ENCODE results near the gene RHNO1. TPM values are rescaled to one million over a fixed set of nuclear protein-coding genes. Genes with fewer than 3 reads are reported as not detected.
A peak's percentile ranks its signal among the peaks of the same experiment; 100 is the strongest.

Gene RHNO1
- total and polyA plus RNA-seq, 5 experiments from 2014 or later: 27.7 to 44.4 (median 36.3) TPM

- H3K4me1 Mint-ChIP-seq: peaks cover 0 to 3% (median 0%) of the 10 kb centered on the region in 4 donors
- peak overlapping the region in 1 of 10 donors; percentile 54 for H3K27ac Mint-ChIP-seq
- POLR2A ChIA-PET: interaction anchor here (0.7 kb wide), 1 partner anchor 18 kb away, joined by 3 read pairs; no protein-coding TSS in a partner anchor
- DNase-seq (no peak), ATAC-seq (no peak)
- H3K4me3 Mint-ChIP-seq: no peak overlapping the region
- H3K9me3 Mint-ChIP-seq: no peaks in the 10 kb centered on the region
- peaks cover 6 to 64% (median 19%) of the 10 kb centered on the region in 3 donors for H3K36me3 Mint-ChIP-seq
- H3K27me3 Mint-ChIP-seq: no peaks in the 10 kb centered on the region
Observed at GRCh38 chr12:2924019-2924418, 47.0 kb downstream of the RHNO1 start.

- Mint-ChIP-seq H3K36me3 (peaks cover 6 to 65% (median 18%) of the 10 kb centered on the region in 3 donors), H3K27me3 (no peaks in the 10 kb centered on the region), H3K4me3 (no peak overlapping the region), H3K4me1 (peaks cover 0 to 3% (median 0%) of the 10 kb centered on the region in 4 donors), H3K9me3 (no peaks in the 10 kb centered on the region), H3K27ac (no peak overlapping the region)
- POLR2A ChIA-PET: no interaction called here
- DNase-seq (no peak), ATAC-seq (no peak)
Observed at GRCh38 chr12:2925322-2925995, 48.4 kb downstream of the RHNO1 start.

- Mint-ChIP-seq H3K27ac (no peak overlapping the region), H3K4me3 (no peak overlapping the region), H3K36me3 (peaks cover 0 to 76% (median 20%) of the 10 kb centered on the region in 3 donors), H3K4me1 (no peaks in the 10 kb centered on the region), H3K9me3 (no peaks in the 10 kb centered on the region), H3K27me3 (no peaks in the 10 kb centered on the region)
- no peak for ATAC-seq
- DNase-seq: no peak
- POLR2A ChIA-PET: no interaction called here
Observed at GRCh38 chr12:2930865-2931264, 53.8 kb downstream of the RHNO1 start.

DNA sequence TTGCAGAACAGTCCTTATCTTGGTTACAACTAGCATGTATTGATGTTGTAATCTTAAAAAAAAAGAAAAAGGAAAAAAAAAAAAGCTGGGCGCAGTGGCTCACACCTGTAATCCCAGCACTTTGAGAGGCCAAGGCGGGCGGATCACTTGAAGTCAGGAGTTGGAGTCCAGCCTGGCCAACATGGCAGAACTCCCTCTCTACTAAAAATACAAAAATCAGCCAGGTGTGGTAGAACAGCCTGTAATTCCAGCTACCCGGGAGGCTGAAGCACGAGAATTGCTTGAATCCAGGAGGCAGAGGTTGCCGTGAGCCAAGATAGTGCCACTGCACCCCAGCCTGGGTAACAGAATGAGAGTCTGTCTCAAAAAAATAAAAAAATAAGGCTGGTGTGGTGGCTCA lies 56.6 kb downstream of the RHNO1 start:
- no peak for DNase-seq
- POLR2A ChIA-PET: no interaction called here

GRCh38 chr12:2934371-2934770 lies 57.3 kb downstream of the RHNO1 start:
- no peaks in the 10 kb centered on the region for H3K9me3 Mint-ChIP-seq
- peaks cover 0 to 3% (median 0%) of the 10 kb centered on the region in 4 donors for H3K4me1 Mint-ChIP-seq
- H3K4me3 Mint-ChIP-seq: no peak overlapping the region
- H3K27me3 Mint-ChIP-seq: no peaks in the 10 kb centered on the region
- H3K36me3 Mint-ChIP-seq: peaks cover 0 to 79% (median 14%) of the 10 kb centered on the region in 3 donors
- no peak for ATAC-seq
- H3K27ac Mint-ChIP-seq: peak overlapping the region in 1 of 10 donors; percentile 38
- POLR2A ChIA-PET: no interaction called here
- DNase-seq: no peak

More for the DNA sequence above, 56.6 kb downstream of the RHNO1 start:
- peaks cover 0 to 3% (median 0%) of the 10 kb centered on the region in 4 donors for H3K4me1 Mint-ChIP-seq
- no peak for ATAC-seq
- no peaks in the 10 kb centered on the region for H3K9me3 Mint-ChIP-seq
- no peaks in the 10 kb centered on the region for H3K27me3 Mint-ChIP-seq
- H3K4me3 Mint-ChIP-seq: no peak overlapping the region
- peaks cover 0 to 74% (median 14%) of the 10 kb centered on the region in 3 donors for H3K36me3 Mint-ChIP-seq
- H3K27ac Mint-ChIP-seq: peak overlapping the region in 1 of 10 donors; percentile 37

- H3K4me3 Mint-ChIP-seq: no peak overlapping the region
- H3K27me3 Mint-ChIP-seq: no peaks in the 10 kb centered on the region
- H3K27ac Mint-ChIP-seq: peak overlapping the region in 1 of 10 donors; percentile 11
- ATAC-seq: no peak
- POLR2A ChIA-PET: no interaction called here
- no peak for DNase-seq
- H3K4me1 Mint-ChIP-seq: peaks cover 0 to 3% (median 0%) of the 10 kb centered on the region in 4 donors
- no peaks in the 10 kb centered on the region for H3K9me3 Mint-ChIP-seq
- H3K36me3 Mint-ChIP-seq: peaks cover 0 to 76% (median 8%) of the 10 kb centered on the region in 3 donors
Observed at GRCh38 chr12:2936301-2936700, 59.3 kb downstream of the RHNO1 start.

GRCh38 chr12:2937500-2937899 lies 60.5 kb downstream of the RHNO1 start:
- no peak overlapping the region for H3K27ac Mint-ChIP-seq
- no peak overlapping the region for H3K4me3 Mint-ChIP-seq
- peaks cover 0 to 71% (median 8%) of the 10 kb centered on the region in 3 donors for H3K36me3 Mint-ChIP-seq
- POLR2A ChIA-PET: no interaction called here
- ATAC-seq (no peak), DNase-seq (no peak)
- H3K4me1 Mint-ChIP-seq: peaks cover 0 to 3% (median 0%) of the 10 kb centered on the region in 4 donors
- no peaks in the 10 kb centered on the region for H3K9me3 Mint-ChIP-seq
- no peaks in the 10 kb centered on the region for H3K27me3 Mint-ChIP-seq

Other genes starting within 250 kb of the RHNO1 start
- gene FKBP4, start 82.3 kb upstream of the RHNO1 start, total RNA-seq: 10 to 100 TPM; 67.2 to 67.5 TPM
- 10 to 100 TPM; 30.3 to 41.5 (median 33.9) TPM for gene FKBP4, start 82.3 kb upstream of the RHNO1 start, polyA plus RNA-seq
- gene ITFG2, start 64.6 kb upstream of the RHNO1 start, total RNA-seq: 100 to 1,000 TPM; 128 to 151 TPM
- 10 to 100 TPM; 50.2 to 59.2 (median 50.7) TPM for gene ITFG2, start 64.6 kb upstream of the RHNO1 start, polyA plus RNA-seq
- gene NRIP2, start 42.2 kb upstream of the RHNO1 start, total RNA-seq: not detected
- 1 to 10 TPM; 1.3 to 2.4 (median 1.6) TPM for gene NRIP2, start 42.2 kb upstream of the RHNO1 start, polyA plus RNA-seq
- not detected for gene TEX52, start 20.2 kb upstream of the RHNO1 start, total RNA-seq
- not detected for gene TEX52, start 20.2 kb upstream of the RHNO1 start, polyA plus RNA-seq
- under 1 TPM in 1 of 2 experiments, not detected in 1; 0.62 TPM for gene FOXM1, start within 50 bp of the RHNO1 start, total RNA-seq
- under 1 TPM in 1 of 3 donors, not detected in 2; 0.19 TPM for gene FOXM1, start within 50 bp of the RHNO1 start, polyA plus RNA-seq
- 10 to 100 TPM in 1 of 2 experiments, 1 to 10 TPM in 1; 8.8 to 11.1 TPM for gene TULP3, start 13.7 kb downstream of the RHNO1 start, total RNA-seq
- 1 to 10 TPM; 5.8 to 9.3 (median 7.6) TPM for gene TULP3, start 13.7 kb downstream of the RHNO1 start, polyA plus RNA-seq
- not detected for gene TEAD4, start 82.2 kb downstream of the RHNO1 start, total RNA-seq
- gene TEAD4, start 82.2 kb downstream of the RHNO1 start, polyA plus RNA-seq: not detected
- 1 to 10 TPM in 1 of 2 experiments, under 1 TPM in 1; 0.65 to 1.2 TPM for gene TSPAN9, start 200.2 kb downstream of the RHNO1 start, total RNA-seq
- gene TSPAN9, start 200.2 kb downstream of the RHNO1 start, polyA plus RNA-seq: not detected

Measured in naive thymus-derived CD8-positive, alpha-beta T cell (primary cell).